LNCAP (cell line): ENCODE measurements around the gene LRRC10.

Experiments
- CTCF ChIP-seq: fragments of 450-650 bp; IDR thresholded peaks from 2 replicates; pipeline ENCODE4 v1.5.1; 2017; ENCODE audit warnings: mild to moderate bottlenecking

The LRRC10 gene

GRCh38 chr12:69563166-69563762 is 47.4 kb downstream of the LRRC10 start:
- TF ChIP-seq CTCF: no peak
